Duodenal mucosa (tissue), 2 donors: ENCODE results near the gene SBF2.
"Not testable (repeated sequence)": the region's sequence is repeated elsewhere in the genome, so short reads cannot be mapped to it uniquely, and the experiment has no call there.

ENCODE experiments used
- H3K27ac ChIP-seq: one replicate; pipeline ENCODE4 v1.7.0; 2013; ENCODE audit warnings: low read depth, low read length
- H3K27me3 ChIP-seq, 2 donors: one replicate each; pipeline ENCODE4 v1.7.0; 2013; ENCODE audit warnings: low read length in 2 of 2, control low read depth in 1 of 2; ENCODE audit not compliant: insufficient read depth in 2 of 2, control insufficient read depth in 1 of 2
- H3K36me3 ChIP-seq, 2 donors: one replicate each; pipeline ENCODE4 v1.7.0; 2013; ENCODE audit warnings: low read length in 2 of 2, control low read depth in 1 of 2; ENCODE audit not compliant: insufficient read depth in 2 of 2, control insufficient read depth in 1 of 2
- H3K4me1 ChIP-seq, 2 donors: one replicate each; pipeline ENCODE4 v1.7.0; 2013; ENCODE audit warnings: low read length in 2 of 2, control low read depth in 1 of 2; ENCODE audit not compliant: insufficient read depth in 2 of 2, control insufficient read depth in 1 of 2
- H3K4me3 ChIP-seq, 2 donors: one replicate each; pipeline ENCODE4 v1.7.0; 2013; ENCODE audit warnings: low read length in 2 of 2, low read depth in 1 of 2
- H3K9ac ChIP-seq, 2 donors: one replicate each; pipeline ENCODE4 v1.7.0; 2013; ENCODE audit warnings: low read length in 2 of 2, low read depth in 1 of 2
- H3K9me3 ChIP-seq, 2 donors: one replicate each; pipeline ENCODE4 v1.7.0; 2013; ENCODE audit warnings: low read length in 2 of 2, control low read depth in 1 of 2; ENCODE audit not compliant: control insufficient read depth in 1 of 2

The SBF2 gene

GRCh38 chr11:10232756-10233155 lies 61.3 kb downstream of the SBF2 start:
- Histone ChIP-seq H3K27me3 (no peaks in the 10 kb centered on the region), H3K4me3 (no peak overlapping the region), H3K36me3 (no peaks in the 10 kb centered on the region), H3K27ac (no peak overlapping the region), H3K9me3 (no peaks in the 10 kb centered on the region), H3K4me1 (peaks cover 0 to 2% of the 10 kb centered on the region in 2 donors), H3K9ac (no peak overlapping the region)

- not testable (repeated sequence) for H3K9me3 ChIP-seq, H3K27me3 ChIP-seq, H3K9ac ChIP-seq, H3K4me1 ChIP-seq, H3K27ac ChIP-seq, H3K4me3 ChIP-seq, H3K36me3 ChIP-seq
Measured at GRCh38 chr11:10231803-10232202, 62.2 kb downstream of the SBF2 start.

- Histone ChIP-seq H3K9ac (no peak overlapping the region), H3K27ac (no peak overlapping the region), H3K27me3 (no peaks in the 10 kb centered on the region), H3K4me3 (no peak overlapping the region), H3K36me3 (no peaks in the 10 kb centered on the region), H3K9me3 (no peaks in the 10 kb centered on the region), H3K4me1 (no peaks in the 10 kb centered on the region)
Measured at GRCh38 chr11:10225553-10225952, 68.5 kb downstream of the SBF2 start.

- Histone ChIP-seq H3K9ac (no peak overlapping the region), H3K9me3 (peaks cover 0 to 3% of the 10 kb centered on the region in 2 donors), H3K27me3 (no peaks in the 10 kb centered on the region), H3K27ac (no peak overlapping the region), H3K36me3 (no peaks in the 10 kb centered on the region), H3K4me3 (no peak overlapping the region), H3K4me1 (no peaks in the 10 kb centered on the region)
Measured at GRCh38 chr11:10222399-10222798, 71.6 kb downstream of the SBF2 start.

GRCh38 chr11:10221342-10221741 lies 72.7 kb downstream of the SBF2 start:
- Histone ChIP-seq H3K9me3 (peaks cover 0 to 3% of the 10 kb centered on the region in 2 donors), H3K9ac (no peak overlapping the region), H3K4me1 (no peaks in the 10 kb centered on the region), H3K27me3 (no peaks in the 10 kb centered on the region), H3K4me3 (no peak overlapping the region), H3K27ac (no peak overlapping the region), H3K36me3 (no peaks in the 10 kb centered on the region)

- Histone ChIP-seq H3K27ac (no peak overlapping the region), H3K27me3 (no peaks in the 10 kb centered on the region), H3K36me3 (no peaks in the 10 kb centered on the region), H3K9me3 (no peaks in the 10 kb centered on the region), H3K4me1 (no peaks in the 10 kb centered on the region), H3K9ac (no peak overlapping the region), H3K4me3 (no peak overlapping the region)
Measured at GRCh38 chr11:10211470-10211869, 82.5 kb downstream of the SBF2 start.

- Histone ChIP-seq H3K9ac (no peak overlapping the region), H3K36me3 (no peaks in the 10 kb centered on the region), H3K4me1 (no peaks in the 10 kb centered on the region), H3K4me3 (no peak overlapping the region), H3K27ac (no peak overlapping the region), H3K27me3 (no peaks in the 10 kb centered on the region), H3K9me3 (peaks cover 0 to 4% of the 10 kb centered on the region in 2 donors)
Measured at GRCh38 chr11:10209326-10209725, 84.7 kb downstream of the SBF2 start.

- Histone ChIP-seq H3K27ac (no peak overlapping the region), H3K36me3 (no peaks in the 10 kb centered on the region), H3K4me1 (no peaks in the 10 kb centered on the region), H3K9ac (no peak overlapping the region), H3K27me3 (no peaks in the 10 kb centered on the region), H3K9me3 (peaks cover 6 to 8% of the 10 kb centered on the region in 2 donors), H3K4me3 (no peak overlapping the region)
Measured at GRCh38 chr11:10208131-10208575, 85.9 kb downstream of the SBF2 start.

GRCh38 chr11:10205928-10206327 lies 88.1 kb downstream of the SBF2 start:
- Histone ChIP-seq H3K9ac (no peak overlapping the region), H3K27ac (no peak overlapping the region), H3K36me3 (no peaks in the 10 kb centered on the region), H3K27me3 (no peaks in the 10 kb centered on the region), H3K4me1 (peaks cover 0 to 5% of the 10 kb centered on the region in 2 donors), H3K4me3 (no peak overlapping the region), H3K9me3 (peaks cover 8 to 9% of the 10 kb centered on the region in 2 donors)

- H3K27me3 ChIP-seq: no peaks in the 10 kb centered on the region
- H3K27ac ChIP-seq: no peak overlapping the region
- H3K4me1 ChIP-seq: peaks cover 0 to 5% of the 10 kb centered on the region in 2 donors
- H3K9me3 ChIP-seq: peaks cover 8 to 9% of the 10 kb centered on the region in 2 donors
- H3K9ac ChIP-seq: no peak overlapping the region
- H3K36me3 ChIP-seq: no peaks in the 10 kb centered on the region
- H3K4me3 ChIP-seq: no peak overlapping the region
Measured at GRCh38 chr11:10204021-10204420, 90.0 kb downstream of the SBF2 start.

GRCh38 chr11:10201343-10201742 lies 92.7 kb downstream of the SBF2 start:
- Histone ChIP-seq H3K27me3 (no peaks in the 10 kb centered on the region), H3K27ac (no peak overlapping the region), H3K36me3 (no peaks in the 10 kb centered on the region), H3K4me3 (no peak overlapping the region), H3K9me3 (peaks cover 8 to 9% of the 10 kb centered on the region in 2 donors), H3K4me1 (peaks cover 0 to 5% of the 10 kb centered on the region in 2 donors), H3K9ac (no peak overlapping the region)
